GM10847 (cell line): ENCODE data around the gene ABCA4.

Experiments
- POLR2A ChIP-seq: IDR thresholded peaks from 2 replicates; pipeline ENCODE4 v1.6.1; 2011; ENCODE audit not compliant: insufficient read length; ENCODE audit errors: extremely low read depth

The ABCA4 gene

DNA sequence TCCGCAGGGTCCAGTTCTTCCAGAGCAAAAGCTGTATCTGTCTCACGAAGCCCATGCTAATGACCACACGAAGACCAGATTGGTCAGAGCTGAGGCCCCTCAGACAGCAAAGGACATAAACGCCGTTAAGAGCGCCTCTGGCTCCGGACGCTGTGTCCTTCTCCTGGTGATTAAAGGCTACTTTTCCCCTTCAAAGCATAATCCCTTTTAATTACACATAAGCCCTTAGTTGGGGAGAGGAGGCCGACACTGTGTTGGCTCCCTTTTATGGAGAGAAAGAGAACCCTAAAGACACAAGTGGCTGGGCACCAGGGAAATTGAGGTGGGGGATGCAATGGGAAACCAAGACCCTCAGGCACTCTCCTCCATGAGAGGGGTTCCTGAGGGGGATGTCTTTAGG is at the start of gene ABCA4:
ABCA4 (minus strand) TSS at position 158 of the 400 bp plus-strand sequence; CDS start at position 55, 103 bp downstream.
- TF ChIP-seq POLR2A = no peak

DNA sequence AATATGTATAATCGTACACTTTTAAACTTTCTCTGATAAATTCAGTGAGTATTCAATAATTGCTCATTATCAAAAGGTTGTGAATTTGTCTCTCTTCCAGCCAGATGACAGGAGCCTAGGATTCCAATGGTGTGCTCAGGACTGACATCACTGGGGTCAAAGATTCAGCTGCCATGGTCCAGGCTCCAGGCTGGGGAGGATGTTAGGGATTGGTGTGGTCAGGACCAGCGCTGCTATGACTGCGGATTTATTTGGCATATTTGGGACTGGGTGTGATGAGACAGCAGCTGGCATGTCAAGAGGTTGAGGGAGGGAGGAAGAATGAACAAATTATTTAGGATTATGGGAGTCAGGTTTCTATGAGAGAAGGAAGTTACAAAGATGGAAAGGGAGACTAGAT is 48.2 kb upstream of the ABCA4 start:
- TF ChIP-seq POLR2A = no peak

DNA sequence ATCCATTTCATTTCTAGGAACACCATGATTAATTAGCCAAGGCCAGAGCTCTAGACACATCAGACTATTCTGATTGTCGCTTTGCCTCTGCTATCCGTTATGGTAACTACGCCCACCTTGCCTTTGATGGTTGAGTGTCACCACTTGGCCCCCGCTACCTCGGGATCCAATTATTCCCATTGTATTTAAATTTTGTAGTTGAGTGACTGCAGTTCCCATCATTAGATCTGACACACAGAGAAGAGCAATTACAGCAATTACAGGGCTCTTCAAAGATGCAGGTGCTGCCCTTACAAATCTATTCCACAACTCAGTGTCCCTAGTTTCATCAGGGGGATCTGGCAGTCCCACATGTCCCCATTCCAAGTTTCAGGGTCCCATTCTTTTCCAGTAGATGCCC is 44.9 kb upstream of the ABCA4 start:
- no peak for TF ChIP-seq POLR2A

DNA sequence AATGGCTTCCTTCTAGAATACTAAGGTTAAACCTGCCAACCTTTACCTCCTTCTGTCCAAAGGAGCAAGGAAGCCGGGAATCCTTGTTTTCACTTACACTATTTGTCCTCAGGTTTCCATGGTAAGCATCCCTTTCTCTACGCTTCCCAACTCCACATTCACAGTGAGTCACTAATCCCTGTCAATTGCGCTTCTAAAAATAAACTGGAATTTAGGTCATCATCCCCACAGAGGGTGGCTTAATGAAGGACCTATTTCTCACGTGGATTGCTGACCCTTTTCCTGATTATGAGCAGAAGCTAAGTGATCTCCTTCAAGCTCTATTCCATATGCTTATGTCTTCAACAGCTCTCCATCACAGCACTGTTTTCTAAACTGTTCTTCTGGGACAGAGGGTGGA is 39.9 kb upstream of the ABCA4 start:
- no peak for TF ChIP-seq POLR2A

DNA sequence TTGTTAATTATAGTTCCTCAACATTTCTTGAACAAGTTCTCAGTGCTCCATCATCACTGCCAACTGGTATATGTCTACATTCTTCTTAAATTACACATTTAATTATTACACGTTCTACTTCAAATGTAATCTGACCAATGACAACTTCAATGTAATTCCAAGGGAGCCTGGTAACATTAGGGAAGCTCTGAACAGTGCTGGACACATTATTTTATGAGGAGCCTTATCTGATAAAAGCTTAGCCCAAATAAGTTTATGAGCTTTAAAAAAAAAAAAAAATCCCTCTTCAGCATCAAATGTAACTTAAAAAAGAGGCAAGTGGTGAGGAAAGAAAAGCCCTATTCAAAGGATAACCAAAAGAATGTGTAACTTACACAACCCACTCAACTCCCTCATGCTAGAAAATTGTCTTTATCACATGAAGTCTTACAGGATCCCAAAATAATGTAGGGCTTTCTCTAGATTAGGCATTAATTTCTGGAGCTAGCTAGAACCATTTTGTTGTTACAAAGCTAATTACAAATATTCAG is 35.2 kb upstream of the ABCA4 start:
- TF ChIP-seq POLR2A = no peak

DNA sequence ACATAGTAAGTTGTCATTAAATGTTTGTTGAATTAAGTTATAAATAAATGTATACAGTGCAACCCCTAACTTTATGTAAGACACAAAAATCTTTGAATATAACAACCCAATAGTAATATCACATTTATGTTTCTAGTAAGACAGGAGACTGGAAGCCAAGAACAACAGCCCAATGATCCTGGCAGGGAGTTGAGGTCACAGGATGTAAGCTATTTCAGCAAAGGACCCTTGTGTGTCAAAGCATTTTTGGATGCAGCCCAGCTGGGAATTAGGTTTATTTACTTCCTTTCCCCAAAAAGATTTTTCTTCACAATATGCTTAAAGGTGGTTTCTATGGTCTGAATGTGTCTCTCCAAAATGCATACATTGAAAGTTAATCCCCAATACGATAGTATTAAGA is 34.0 kb upstream of the ABCA4 start:
- no peak for TF ChIP-seq POLR2A

DNA sequence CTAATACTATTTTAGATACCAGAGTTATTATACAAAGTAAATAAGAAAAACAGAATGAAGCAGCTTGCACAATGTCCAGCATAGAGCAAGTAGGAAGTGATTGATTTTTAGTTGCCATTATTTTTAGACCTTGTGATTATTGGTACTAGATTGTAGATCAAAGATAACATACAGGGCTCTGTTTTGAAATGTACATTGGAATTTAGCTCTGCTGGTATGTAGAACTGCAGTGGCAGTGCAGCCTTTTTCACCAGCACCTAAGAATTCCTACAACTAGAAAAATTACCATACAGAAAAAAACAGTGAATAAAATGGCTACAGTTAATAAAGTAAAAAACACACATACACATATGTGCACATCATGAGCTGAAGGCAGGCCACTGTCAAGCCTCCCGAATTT is 32.2 kb upstream of the ABCA4 start:
- TF ChIP-seq POLR2A = no peak

DNA sequence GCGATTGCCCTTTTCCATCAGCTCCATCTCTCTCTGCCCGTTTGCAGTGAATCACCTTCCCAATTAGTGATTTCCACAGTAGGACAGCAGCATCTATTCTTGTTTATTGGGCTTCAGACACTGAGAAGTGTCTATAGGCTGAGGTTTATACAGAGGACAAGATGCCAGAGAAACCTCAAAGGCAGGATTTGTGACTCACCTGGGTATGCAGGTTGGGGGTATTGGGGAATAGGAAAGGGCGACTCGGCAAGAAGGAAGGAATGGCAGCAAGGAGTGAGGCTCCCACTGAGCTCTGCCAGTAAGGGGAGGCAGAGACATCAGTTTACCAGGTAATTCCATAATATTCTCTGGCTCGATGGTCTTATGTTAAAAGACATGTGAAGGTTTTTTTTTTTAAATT is 25.3 kb upstream of the ABCA4 start:
- no peak for TF ChIP-seq POLR2A

DNA sequence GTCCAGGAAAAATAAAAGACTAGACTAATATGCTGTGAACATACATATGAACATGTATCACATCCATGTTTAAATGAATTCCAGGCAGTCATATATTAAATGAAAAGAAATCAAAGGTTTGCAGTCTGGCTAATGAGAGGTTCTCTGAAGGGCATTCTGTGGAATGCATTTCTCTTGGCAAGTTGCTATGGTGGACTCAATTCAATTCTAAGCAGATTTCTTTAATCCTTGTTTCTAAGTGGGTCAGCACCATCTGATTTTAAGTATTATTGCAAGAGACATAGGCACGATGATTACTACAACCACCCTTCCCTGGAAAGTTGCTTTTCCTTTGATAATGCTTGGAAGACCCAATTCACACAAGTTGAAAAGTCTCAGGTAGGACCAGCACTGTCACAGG is 23.9 kb upstream of the ABCA4 start:
- TF ChIP-seq POLR2A = no peak

DNA sequence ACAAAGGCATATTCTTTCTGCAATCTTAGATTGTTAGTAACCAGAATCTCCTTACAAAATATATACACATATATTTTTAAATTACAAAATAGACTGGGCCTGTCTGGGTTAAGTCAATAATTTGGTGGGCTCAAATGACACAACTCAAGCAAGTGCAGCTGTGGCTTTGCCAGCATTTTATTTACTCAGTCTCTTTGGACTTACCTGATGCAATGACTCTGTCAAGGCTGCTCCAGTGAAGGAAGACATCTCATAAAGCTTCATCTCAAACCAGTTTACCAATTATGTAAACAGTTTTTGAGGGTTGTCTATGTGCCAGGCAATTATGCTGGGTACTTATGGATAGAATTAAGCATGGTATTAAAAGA is 22.8 kb upstream of the ABCA4 start:
- TF ChIP-seq POLR2A = no peak

DNA sequence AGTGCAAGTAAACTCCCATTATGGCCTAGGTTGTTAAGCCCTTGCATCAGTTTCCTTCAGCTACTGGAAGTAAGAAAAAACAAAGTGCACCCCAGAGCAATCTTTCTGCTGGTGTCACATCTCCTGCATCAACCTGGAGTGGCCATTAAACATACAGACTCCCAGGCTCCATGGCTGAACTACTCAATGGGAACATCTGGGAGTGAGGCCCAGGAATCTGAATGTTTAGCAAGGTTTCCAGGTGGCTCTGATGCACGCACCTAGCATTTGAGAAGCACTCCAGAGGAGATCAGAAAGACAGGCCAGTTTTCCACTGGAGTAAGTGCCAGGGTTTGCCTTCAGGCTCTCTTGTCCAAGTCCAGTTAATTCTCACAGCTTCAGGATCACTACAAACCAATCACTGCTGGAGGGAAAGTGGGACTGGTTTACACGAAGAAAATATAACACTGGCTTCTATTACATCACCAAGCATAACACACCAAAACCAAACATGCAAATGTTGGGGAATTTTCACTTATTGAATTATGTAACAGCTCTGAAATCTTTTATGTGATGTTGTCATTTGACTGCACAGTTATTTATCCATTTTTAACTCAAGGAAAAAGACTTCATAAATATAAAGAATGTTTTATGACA is 22.3 kb upstream of the ABCA4 start:
- TF ChIP-seq POLR2A = no peak

DNA sequence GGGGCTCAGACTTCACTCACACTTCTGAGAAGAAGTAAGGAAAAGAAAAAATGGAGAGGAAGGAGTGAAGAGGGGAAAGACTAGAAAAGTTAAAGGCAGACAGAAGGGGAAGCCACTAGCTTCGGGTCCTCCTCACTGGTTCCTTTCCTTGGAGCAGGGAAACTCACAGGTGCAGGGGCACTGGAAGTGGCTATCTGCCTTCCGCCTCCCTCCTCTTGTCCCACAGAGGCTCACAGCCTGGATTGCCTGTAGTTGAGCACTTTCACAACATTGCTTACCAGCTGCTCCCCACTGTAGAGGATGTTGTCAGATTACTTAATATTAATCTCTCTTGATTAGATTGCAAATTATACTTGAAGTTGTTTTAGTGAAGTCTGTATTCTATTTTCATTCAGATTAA is 21.6 kb upstream of the ABCA4 start:
- no peak for TF ChIP-seq POLR2A

DNA sequence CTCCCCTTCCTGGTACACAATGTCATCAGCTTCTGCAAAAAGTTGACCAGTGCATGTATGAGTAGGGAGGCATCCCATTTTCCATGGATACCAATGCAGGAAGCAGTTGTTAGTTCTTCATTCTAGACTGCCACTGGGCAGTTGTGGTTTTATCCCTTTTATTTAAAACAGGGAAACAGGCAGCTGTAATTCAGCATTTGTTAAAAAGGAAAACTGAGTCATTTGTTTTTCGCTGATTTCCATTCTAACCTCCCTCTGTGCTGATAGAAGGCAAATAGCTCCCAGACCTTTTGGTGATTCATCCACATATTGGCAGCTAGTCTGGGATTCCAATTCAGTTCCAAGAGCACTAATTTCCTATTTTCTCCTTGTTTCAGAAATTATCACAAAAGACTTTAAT is 21.1 kb upstream of the ABCA4 start:
- TF ChIP-seq POLR2A = no peak

DNA sequence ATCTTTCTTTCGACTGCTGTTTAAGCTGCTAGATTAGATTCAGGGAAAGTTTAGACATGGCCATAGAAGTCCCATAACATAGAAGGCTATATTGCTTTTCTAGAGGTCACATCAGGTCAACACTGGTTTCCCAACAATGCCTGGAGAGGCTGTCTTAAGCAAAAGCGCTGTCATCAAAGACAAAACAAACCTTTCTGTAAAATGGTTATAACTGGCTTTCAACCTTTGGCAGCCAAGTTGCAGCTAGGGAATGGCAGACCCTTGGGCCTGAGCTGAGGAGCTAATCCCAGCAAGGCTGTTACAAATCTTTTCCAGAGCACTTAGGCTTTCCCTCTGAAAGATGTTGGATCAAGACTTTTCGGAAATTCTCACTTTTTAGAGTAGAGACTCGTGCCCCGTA is 11.2 kb upstream of the ABCA4 start:
- TF ChIP-seq POLR2A = no peak

DNA sequence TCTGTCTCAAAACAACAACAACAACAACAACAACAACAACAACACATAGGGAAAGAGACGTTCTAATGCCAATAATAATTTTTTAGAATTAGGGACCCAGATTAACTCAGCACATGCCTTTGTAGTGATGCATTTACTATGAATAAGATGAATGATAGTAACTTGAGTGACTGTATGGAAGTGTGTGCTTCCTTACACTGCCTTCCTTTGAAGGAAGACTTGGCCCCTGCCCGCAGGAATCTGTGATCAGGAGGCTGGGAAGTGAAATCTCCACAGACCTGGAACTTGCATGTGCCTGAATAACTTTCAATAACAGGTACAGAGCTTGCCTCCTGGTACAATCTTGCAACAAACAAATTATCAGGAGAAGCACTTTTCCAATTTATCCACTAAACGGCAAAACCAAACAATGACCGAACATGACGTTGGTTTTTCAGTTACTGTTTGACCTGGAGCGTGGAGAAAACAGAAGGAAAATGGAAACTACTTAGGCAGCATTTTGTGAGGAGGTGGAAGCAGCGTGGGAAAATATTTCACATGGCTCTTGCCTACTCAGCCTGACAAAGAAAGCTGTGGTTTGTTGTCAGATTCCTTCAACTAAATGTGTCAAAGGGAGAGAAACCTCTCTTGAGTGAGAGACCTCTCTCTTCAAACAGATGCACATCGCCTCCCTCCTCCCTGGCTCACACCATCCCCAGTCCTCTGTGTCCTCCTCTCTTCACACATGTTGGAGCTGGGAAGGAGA is 10.1 kb upstream of the ABCA4 start:
- no peak for TF ChIP-seq POLR2A

DNA sequence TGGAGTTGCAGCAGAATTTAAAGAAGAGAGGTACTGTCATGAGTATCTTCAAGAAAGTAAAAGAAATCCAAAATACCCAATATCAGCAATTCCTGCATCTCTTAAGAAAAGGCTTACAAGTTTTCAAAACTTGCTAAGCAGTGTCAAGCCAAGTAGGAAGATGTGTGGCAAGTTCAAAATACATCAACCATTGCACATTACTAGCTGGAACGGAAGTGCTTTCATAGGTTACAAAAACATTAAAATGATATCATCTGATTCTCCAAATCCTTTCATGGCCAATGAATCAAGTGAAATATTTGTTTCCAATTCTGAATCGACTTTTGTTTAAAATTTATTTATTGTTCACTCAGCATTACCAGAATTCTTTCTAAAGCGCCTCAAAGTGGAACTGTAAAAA is 5.7 kb upstream of the ABCA4 start:
- TF ChIP-seq POLR2A = no peak
